Mucosa of descending colon (tissue), 3 donors: ENCODE results near the gene KNCN. TPM values are rescaled to one million over a fixed set of nuclear protein-coding genes. Genes with fewer than 3 reads are reported as not detected.
A peak's percentile ranks its signal among the peaks of the same experiment; 100 is the strongest.

Experiments used
- ATAC-seq: fragments of 200-7000 bp; cut with Tn5 transposase; one replicate; pipeline ENCODE4 v1.9.1; 2020; ENCODE audit warnings: mild to moderate bottlenecking, moderate library complexity
- DNase-seq, 3 donors: peaks; one replicate each; pipeline ENCODE4 v3.0.0-alpha.2; 2020
- H3K36me3 ChIP-seq: fragments of 200-600 bp; one replicate; pipeline ENCODE4 v1.8.0; 2021; ENCODE audit warnings: low read depth, mild to moderate bottlenecking
- H3K4me1 ChIP-seq: fragments of 200-600 bp; one replicate; pipeline ENCODE4 v1.8.0; 2021; ENCODE audit warnings: low read depth, mild to moderate bottlenecking
- H3K4me3 ChIP-seq: fragments of 200-600 bp; one replicate; pipeline ENCODE4 v1.8.0; 2021; ENCODE audit warnings: mild to moderate bottlenecking
- H3K9me3 ChIP-seq: fragments of 200-600 bp; one replicate; pipeline ENCODE4 v1.8.0; 2021; ENCODE audit warnings: mild to moderate bottlenecking
- CTCF ChIP-seq: fragments of 200-600 bp; IDR thresholded peaks from one replicate; pipeline ENCODE4 v1.8.0; 2022; ENCODE audit warnings: antibody characterized with exemption, mild to moderate bottlenecking
- intact Hi-C, 2 donors: fragments of 100-400 bp; cut with DNase I in 1 of 2; cut with micrococcal nuclease in 1 of 2; formaldehyde crosslinking; loops; one replicate each; pipeline versions ENCODE4 v1.11.0 to v1.11.1; 2022; cut with DNase I, micrococcal nuclease
- total RNA-seq, 3 donors: library from RNA; stranded (reverse); fragmentation: NEBNext Ultra II Directional in 2 of 3; extraction: Animal tissue kit (Norgen Biotek cat#: 25700) in 2 of 3; gene quantifications; one replicate each; pipeline versions ENCODE4 v1.2.1 to v1.2.4, GENCODE V29; 2021 to 2023
- donor health status: DM: no; HTN: no; CAD: no; lungs with moderate emphysema.
- donor health status: DM: no; HTN: no; CAD: no.
- donor health status: DM: no; HTN: yes; CAD: no.

The KNCN gene
- total RNA-seq, 3 donors from 2014 or later = not detected

GRCh38 chr1:46546210-46546609, 5.2 kb downstream of the KNCN start:
- DNase-seq = no peak
- intact Hi-C loops = no loop called here
- TF ChIP-seq CTCF = no peak
- Histone ChIP-seq H3K36me3 (no peaks in the 10 kb centered on the region), H3K4me3 (no peak overlapping the region), H3K4me1 (no peaks in the 10 kb centered on the region), H3K9me3 (no peaks in the 10 kb centered on the region)
- ATAC-seq = no peak

- TF ChIP-seq CTCF = no peak
- peak in 1 of 3 donors; percentile 14 for DNase-seq
- Histone ChIP-seq H3K9me3 (no peaks in the 10 kb centered on the region), H3K4me1 (no peaks in the 10 kb centered on the region), H3K36me3 (no peaks in the 10 kb centered on the region), H3K4me3 (no peak overlapping the region)
- intact Hi-C loops = no loop called here
- ATAC-seq = no peak
Observed at GRCh38 chr1:46545784-46546183, 5.7 kb downstream of the KNCN start.

- ATAC-seq (no peak), DNase-seq (peak in 1 of 3 donors; percentile 2)
- no peaks in the 10 kb centered on the region for H3K4me1 ChIP-seq
- H3K4me3 ChIP-seq = no peak overlapping the region
- no peaks in the 10 kb centered on the region for H3K36me3 ChIP-seq
- intact Hi-C loops = no loop called here
- H3K9me3 ChIP-seq = no peaks in the 10 kb centered on the region
- TF ChIP-seq CTCF = no peak
Observed at GRCh38 chr1:46544561-46545240, 6.7 kb downstream of the KNCN start.

GRCh38 chr1:46543761-46544560, 7.5 kb downstream of the KNCN start:
- no peak overlapping the region for H3K4me3 ChIP-seq
- ATAC-seq (no peak), DNase-seq (peak in 1 of 3 donors; percentile 14)
- TF ChIP-seq CTCF = no peak
- intact Hi-C loops = no loop called here
- no peaks in the 10 kb centered on the region for H3K36me3 ChIP-seq
- no peaks in the 10 kb centered on the region for H3K9me3 ChIP-seq
- H3K4me1 ChIP-seq = no peaks in the 10 kb centered on the region

- TF ChIP-seq CTCF = no peak
- Histone ChIP-seq H3K36me3 (no peaks in the 10 kb centered on the region), H3K4me3 (no peak overlapping the region), H3K4me1 (no peaks in the 10 kb centered on the region), H3K9me3 (no peaks in the 10 kb centered on the region)
- intact Hi-C loops = no loop called here
- DNase-seq (peak in 1 of 3 donors; percentile 10), ATAC-seq (no peak)
Observed at GRCh38 chr1:46543382-46543760, 8.1 kb downstream of the KNCN start.
